Uterus (tissue), 2 donors: Measurements from ENCODE around the gene TSC2.

ENCODE experiments used
- CTCF ChIP-seq, 4 experiments: fragments of 200-600 bp in 2 of 4; fragments of 450-650 bp in 2 of 4; sonication (generic) in 2 of 4; IDR thresholded peaks; one replicate each; pipeline ENCODE4 v1.5.1; 2016 to 2019; ENCODE audit warnings: antibody characterized with exemption in 4 of 4, mild to moderate bottlenecking in 2 of 4, moderate library complexity in 1 of 4
- POLR2A ChIP-seq, 2 donors: fragments of 450-650 bp; IDR thresholded peaks; one replicate each; pipeline ENCODE4 v1.6.1; 2016; ENCODE audit warnings: antibody characterized with exemption in 2 of 2, mild to moderate bottlenecking in 1 of 2, moderate library complexity in 1 of 2

- TF ChIP-seq POLR2A (IDR thresholded peaks at IDR 0.05): no peak
- no peak for TF ChIP-seq CTCF (IDR thresholded peaks at IDR 0.05)
Observed at GRCh38 chr16:2016407-2016922, 31.3 kb upstream of the TSC2 start.
